ENCODE measurements around the gene TMEM141.

- TF ChIP-seq CTCF (IDR thresholded peaks at IDR 0.05) (no peak), ZFX (IDR thresholded peaks at IDR 0.05; ENCODE audit: borderline replicate concordance) (no peak)
Measured at GRCh38 chr9:136746621-136747020, 44.5 kb upstream of the TMEM141 start.
